HCT116 (cell line): Measurements from ENCODE around the gene BRCA2. TPM values are rescaled to one million over a fixed set of nuclear protein-coding genes. Genes with fewer than 3 reads are reported as not detected.

Source experiments
- ATAC-seq: fragments of 200-7000 bp; cut with Tn5 transposase; 2 replicates; pipeline ENCODE4 v1.9.1; 2020; ENCODE audit warnings: mild to moderate bottlenecking, moderate library complexity
- BruUV-seq: library from RNA; stranded (reverse); fragments of 400-500 nt; replicated peaks from 2 replicates; lab custom pipeline; 2021; lab: Mats Ljungman, UMichigan
- CTCF ChIA-PET: fragments of 300-600 bp; sonication (Branson Sonifier 250); formaldehyde crosslinking; loops from one replicate; lab custom pipeline; 2021; ENCODE audit warnings: antibody characterized with exemption; lab: Charles Lee
- POLR2A ChIA-PET: fragments of 300-600, 350-600 bp; sonication (Branson Sonifier 250); formaldehyde crosslinking; loops from one replicate; lab custom pipeline; 2021; ENCODE audit warnings: antibody characterized with exemption; lab: Charles Lee
- RAD21 ChIA-PET, 2 experiments: fragments of 300-600 bp; sonication (Branson Sonifier 250); formaldehyde crosslinking; loops; one replicate each; lab custom pipeline; 2023; ENCODE audit warnings: low total read pairs in 2 of 2; ENCODE audit not compliant: uncharacterized antibody in 2 of 2, unreplicated experiment in 2 of 2, low non-redundant PET in 1 of 2; lab: Charles Lee
- DNase-seq: peaks from one replicate; pipeline ENCODE4 v3.0.0-alpha.2; 2010; ENCODE audit warnings: low read depth, low spot score
- H2AFZ ChIP-seq: fragments of 200-600 bp; shearing (Covaris generic), sonication (generic); 2 replicates; pipeline ENCODE4 v1.6.1; 2017; ENCODE audit warnings: low read depth, mixed run types, mixed read lengths, antibody characterized with exemption, low read length; ENCODE audit not compliant: poor library complexity, severe bottlenecking
- H3K27ac ChIP-seq: 2 replicates; pipeline ENCODE4 v1.5.1; 2012; ENCODE audit warnings: low read depth, low read length
- H3K27me3 ChIP-seq: fragments of 200-600 bp; sonication (generic); 2 replicates; pipeline ENCODE4 v1.6.1; 2016; ENCODE audit warnings: mixed run types, low read length, mixed read lengths; ENCODE audit not compliant: insufficient read depth
- H3K36me3 ChIP-seq, 2 experiments: fragments of 200-500 bp in 1 of 2; fragments of 200-600 bp in 1 of 2; sonication (Bioruptor generic) in 1 of 2; sonication (generic) in 1 of 2; 2 replicates each; pipeline versions ENCODE4 v1.5.1 to v1.6.1; 2014 to 2016; ENCODE audit warnings: low read length in 2 of 2, inconsistent platforms in 1 of 2, mixed read lengths in 1 of 2, mixed run types in 1 of 2; ENCODE audit not compliant: insufficient read depth in 2 of 2, control insufficient read depth in 1 of 2
- H3K4me1 ChIP-seq, 2 experiments: fragments of 200-600 bp in 1 of 2; sonication (generic) in 1 of 2; 2 replicates each; pipeline versions ENCODE4 v1.5.1 to v1.6.1; 2012 to 2017; ENCODE audit warnings: low read length in 2 of 2, inconsistent platforms in 1 of 2, mild to moderate bottlenecking in 1 of 2, mixed read lengths in 1 of 2, mixed run types in 1 of 2, moderate library complexity in 1 of 2; ENCODE audit not compliant: insufficient read depth in 2 of 2, control insufficient read depth in 1 of 2
- H3K4me2 ChIP-seq: fragments of 200-600 bp; sonication (generic); 2 replicates; pipeline ENCODE4 v1.6.1; 2017; ENCODE audit warnings: mixed run types, low read length, mixed read lengths
- H3K4me3 ChIP-seq, 2 experiments: fragments of 200-600 bp in 1 of 2; sonication (generic) in 1 of 2; replicated peaks in 1 of 2; 2 replicates each; pipeline ENCODE4 v1.5.1; 2011 to 2016; ENCODE audit warnings: low read length in 2 of 2, control low read depth in 1 of 2, low read depth in 1 of 2, mild to moderate bottlenecking in 1 of 2, mixed read lengths in 1 of 2, mixed run types in 1 of 2
- H3K79me2 ChIP-seq: fragments of 200-600 bp; sonication (generic); 2 replicates; pipeline ENCODE4 v1.6.1; 2017; ENCODE audit warnings: mild to moderate bottlenecking, mixed run types, low read length, moderate library complexity, mixed read lengths; ENCODE audit not compliant: insufficient read depth
- H3K9ac ChIP-seq: fragments of 200-600 bp; sonication (generic); 2 replicates; pipeline ENCODE4 v1.6.1; 2016; ENCODE audit warnings: low read length, mixed read lengths
- H3K9me2 ChIP-seq: fragments of 200-600 bp; sonication (generic), shearing (Covaris generic); 2 replicates; pipeline ENCODE4 v1.6.1; 2017; ENCODE audit warnings: mixed run types, mild to moderate bottlenecking, moderate library complexity; ENCODE audit not compliant: insufficient read depth
- H3K9me3 ChIP-seq, 2 experiments: fragments of 200-500 bp in 1 of 2; fragments of 200-600 bp in 1 of 2; sonication (Bioruptor generic) in 1 of 2; sonication (generic) in 1 of 2; 2 replicates each; pipeline ENCODE4 v1.6.1; 2014 to 2017; ENCODE audit warnings: low read length in 2 of 2, mixed read lengths in 2 of 2, inconsistent platforms in 1 of 2, low read depth in 1 of 2, mild to moderate bottlenecking in 1 of 2, mixed run types in 1 of 2, moderate library complexity in 1 of 2; ENCODE audit not compliant: control insufficient read depth in 1 of 2, insufficient read depth in 1 of 2
- H4K20me1 ChIP-seq: fragments of 200-600 bp; sonication (generic), shearing (Covaris generic); 2 replicates; pipeline ENCODE4 v1.6.1; 2017; ENCODE audit warnings: mixed run types, mild to moderate bottlenecking, moderate library complexity; ENCODE audit not compliant: insufficient read depth
- CEBPB ChIP-seq: IDR thresholded peaks from 2 replicates; pipeline ENCODE4 v1.6.1; 2012; ENCODE audit warnings: low read depth
- EZH2 ChIP-seq: fragments of 200-600 bp; sonication (generic); IDR thresholded peaks from 2 replicates; pipeline ENCODE4 v1.6.1; 2017; ENCODE audit warnings: antibody characterized with exemption, mixed run types
- EZH2phosphoT487 ChIP-seq: fragments of 200-600 bp; IDR thresholded peaks from 2 replicates; pipeline ENCODE4 v1.6.1; 2018; ENCODE audit warnings: antibody characterized with exemption, borderline replicate concordance
- POLR2AphosphoS5 ChIP-seq: IDR thresholded peaks from 2 replicates; pipeline ENCODE4 v1.6.1; 2011; ENCODE audit warnings: mild to moderate bottlenecking, low read depth, low read length, moderate library complexity
- TCF7L2 ChIP-seq: IDR thresholded peaks from 2 replicates; pipeline ENCODE4 v1.7.0; 2011; ENCODE audit warnings: borderline replicate concordance, inconsistent platforms; ENCODE audit not compliant: insufficient read depth, insufficient read length; ENCODE audit errors: extremely low read depth
- intact Hi-C: fragments of 100-400 bp; cut with micrococcal nuclease; formaldehyde crosslinking; loops from 2 replicates; pipeline ENCODE4 v1.10.0; 2022
- total RNA-seq: library from RNA; stranded (reverse); gene quantifications from one replicate; pipeline ENCODE4 v1.2.1, GENCODE V29; 2021; ENCODE audit not compliant: unreplicated experiment
- TF ChIP-seq, protein P1 (sequence below): IDR thresholded peaks from 2 replicates; pipeline ENCODE4 v1.6.1; 2012; ENCODE audit warnings: low read depth
- TF ChIP-seq, protein P2 (sequence below): IDR thresholded peaks from 2 replicates; pipeline ENCODE4 v1.6.1; 2012
- TF ChIP-seq, protein P3 (sequence below): IDR thresholded peaks from 2 replicates; pipeline ENCODE4 v1.6.1; 2011; ENCODE audit warnings: mild to moderate bottlenecking, low read length, moderate library complexity; ENCODE audit not compliant: insufficient replicate concordance; ENCODE audit errors: extremely low read depth
- TF ChIP-seq, protein P4 (sequence below), 3 experiments: fragments of 200-600 bp in 1 of 3; sonication (generic) in 1 of 3; IDR thresholded peaks in 2 of 3; conservative IDR thresholded peaks in 1 of 3; 2 replicates each; pipeline ENCODE4 v1.5.1; 2012 to 2017; ENCODE audit warnings: low read depth in 2 of 3, low read length in 2 of 3, antibody characterized with exemption in 1 of 3, borderline replicate concordance in 1 of 3, control low read depth in 1 of 3, mild to moderate bottlenecking in 1 of 3, mixed read lengths in 1 of 3, mixed run types in 1 of 3, moderate library complexity in 1 of 3; ENCODE audit not compliant: insufficient read depth in 1 of 3
- TF ChIP-seq, protein P5 (sequence below): IDR thresholded peaks from 2 replicates; pipeline ENCODE4 v1.6.1; 2012

BRCA2 gene
- total RNA-seq, 1 experiment from 2014 or later, result 14.2 TPM

DNA sequence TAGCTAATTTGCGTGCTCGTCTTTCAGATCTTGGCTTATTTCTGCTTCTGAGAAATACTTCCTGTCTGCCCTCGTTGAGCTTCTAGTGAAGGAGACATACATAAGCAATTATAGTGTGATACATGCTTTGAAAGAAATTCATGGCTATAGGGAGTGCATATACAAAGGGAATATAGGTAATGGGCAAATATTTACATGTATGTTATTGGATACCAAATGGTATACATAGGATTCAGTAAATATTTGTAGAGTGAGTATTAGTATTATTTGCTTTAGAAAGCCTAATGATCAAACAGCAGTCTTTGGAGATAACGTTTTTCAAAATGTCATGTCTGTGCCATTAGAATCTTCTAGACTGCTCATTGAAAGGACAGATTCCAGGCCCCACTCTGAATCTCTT lies 5.2 kb downstream of the BRCA2 start:
- H2AFZ ChIP-seq, result no peak overlapping the region
- no peak overlapping the region for H3K4me2 ChIP-seq
- no peaks in the 10 kb centered on the region for H3K27me3 ChIP-seq
- H3K79me2 ChIP-seq, result peaks cover 12% of the 10 kb centered on the region
- H3K9me3 ChIP-seq, result no peaks in the 10 kb centered on the region
- no peaks in the 10 kb centered on the region for H4K20me1 ChIP-seq
- RAD21 ChIA-PET, result no interaction called here
- no peak overlapping the region for H3K9ac ChIP-seq
- H3K36me3 ChIP-seq, result peaks cover 0 to 14% of the 10 kb centered on the region in 2 experiments; a peak in 2 of 4 replicates
- DNase-seq (no peak), ATAC-seq (no peak)
- H3K27ac ChIP-seq, result no peak overlapping the region
- no peak overlapping the region for H3K4me3 ChIP-seq
- no peaks in the 10 kb centered on the region for H3K9me2 ChIP-seq
- POLR2A ChIA-PET, result no interaction called here
- CTCF ChIA-PET, result no interaction called here
- peaks cover 3 to 16% of the 10 kb centered on the region in 2 experiments; a peak in 3 of 4 replicates for H3K4me1 ChIP-seq
- intact Hi-C loops, result no loop called here
- TF ChIP-seq, protein P1, sequence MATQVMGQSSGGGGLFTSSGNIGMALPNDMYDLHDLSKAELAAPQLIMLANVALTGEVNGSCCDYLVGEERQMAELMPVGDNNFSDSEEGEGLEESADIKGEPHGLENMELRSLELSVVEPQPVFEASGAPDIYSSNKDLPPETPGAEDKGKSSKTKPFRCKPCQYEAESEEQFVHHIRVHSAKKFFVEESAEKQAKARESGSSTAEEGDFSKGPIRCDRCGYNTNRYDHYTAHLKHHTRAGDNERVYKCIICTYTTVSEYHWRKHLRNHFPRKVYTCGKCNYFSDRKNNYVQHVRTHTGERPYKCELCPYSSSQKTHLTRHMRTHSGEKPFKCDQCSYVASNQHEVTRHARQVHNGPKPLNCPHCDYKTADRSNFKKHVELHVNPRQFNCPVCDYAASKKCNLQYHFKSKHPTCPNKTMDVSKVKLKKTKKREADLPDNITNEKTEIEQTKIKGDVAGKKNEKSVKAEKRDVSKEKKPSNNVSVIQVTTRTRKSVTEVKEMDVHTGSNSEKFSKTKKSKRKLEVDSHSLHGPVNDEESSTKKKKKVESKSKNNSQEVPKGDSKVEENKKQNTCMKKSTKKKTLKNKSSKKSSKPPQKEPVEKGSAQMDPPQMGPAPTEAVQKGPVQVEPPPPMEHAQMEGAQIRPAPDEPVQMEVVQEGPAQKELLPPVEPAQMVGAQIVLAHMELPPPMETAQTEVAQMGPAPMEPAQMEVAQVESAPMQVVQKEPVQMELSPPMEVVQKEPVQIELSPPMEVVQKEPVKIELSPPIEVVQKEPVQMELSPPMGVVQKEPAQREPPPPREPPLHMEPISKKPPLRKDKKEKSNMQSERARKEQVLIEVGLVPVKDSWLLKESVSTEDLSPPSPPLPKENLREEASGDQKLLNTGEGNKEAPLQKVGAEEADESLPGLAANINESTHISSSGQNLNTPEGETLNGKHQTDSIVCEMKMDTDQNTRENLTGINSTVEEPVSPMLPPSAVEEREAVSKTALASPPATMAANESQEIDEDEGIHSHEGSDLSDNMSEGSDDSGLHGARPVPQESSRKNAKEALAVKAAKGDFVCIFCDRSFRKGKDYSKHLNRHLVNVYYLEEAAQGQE, result no peak
- TF ChIP-seq EZH2phosphoT487 (no peak), POLR2AphosphoS5 (no peak), TCF7L2 (no peak), EZH2 (no peak), CEBPB (no peak)
- TF ChIP-seq, protein P2, sequence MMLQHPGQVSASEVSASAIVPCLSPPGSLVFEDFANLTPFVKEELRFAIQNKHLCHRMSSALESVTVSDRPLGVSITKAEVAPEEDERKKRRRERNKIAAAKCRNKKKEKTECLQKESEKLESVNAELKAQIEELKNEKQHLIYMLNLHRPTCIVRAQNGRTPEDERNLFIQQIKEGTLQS, result no peak
- TF ChIP-seq, protein P3, sequence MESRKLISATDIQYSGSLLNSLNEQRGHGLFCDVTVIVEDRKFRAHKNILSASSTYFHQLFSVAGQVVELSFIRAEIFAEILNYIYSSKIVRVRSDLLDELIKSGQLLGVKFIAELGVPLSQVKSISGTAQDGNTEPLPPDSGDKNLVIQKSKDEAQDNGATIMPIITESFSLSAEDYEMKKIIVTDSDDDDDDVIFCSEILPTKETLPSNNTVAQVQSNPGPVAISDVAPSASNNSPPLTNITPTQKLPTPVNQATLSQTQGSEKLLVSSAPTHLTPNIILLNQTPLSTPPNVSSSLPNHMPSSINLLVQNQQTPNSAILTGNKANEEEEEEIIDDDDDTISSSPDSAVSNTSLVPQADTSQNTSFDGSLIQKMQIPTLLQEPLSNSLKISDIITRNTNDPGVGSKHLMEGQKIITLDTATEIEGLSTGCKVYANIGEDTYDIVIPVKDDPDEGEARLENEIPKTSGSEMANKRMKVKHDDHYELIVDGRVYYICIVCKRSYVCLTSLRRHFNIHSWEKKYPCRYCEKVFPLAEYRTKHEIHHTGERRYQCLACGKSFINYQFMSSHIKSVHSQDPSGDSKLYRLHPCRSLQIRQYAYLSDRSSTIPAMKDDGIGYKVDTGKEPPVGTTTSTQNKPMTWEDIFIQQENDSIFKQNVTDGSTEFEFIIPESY, result no peak
- TF ChIP-seq, protein P4, sequence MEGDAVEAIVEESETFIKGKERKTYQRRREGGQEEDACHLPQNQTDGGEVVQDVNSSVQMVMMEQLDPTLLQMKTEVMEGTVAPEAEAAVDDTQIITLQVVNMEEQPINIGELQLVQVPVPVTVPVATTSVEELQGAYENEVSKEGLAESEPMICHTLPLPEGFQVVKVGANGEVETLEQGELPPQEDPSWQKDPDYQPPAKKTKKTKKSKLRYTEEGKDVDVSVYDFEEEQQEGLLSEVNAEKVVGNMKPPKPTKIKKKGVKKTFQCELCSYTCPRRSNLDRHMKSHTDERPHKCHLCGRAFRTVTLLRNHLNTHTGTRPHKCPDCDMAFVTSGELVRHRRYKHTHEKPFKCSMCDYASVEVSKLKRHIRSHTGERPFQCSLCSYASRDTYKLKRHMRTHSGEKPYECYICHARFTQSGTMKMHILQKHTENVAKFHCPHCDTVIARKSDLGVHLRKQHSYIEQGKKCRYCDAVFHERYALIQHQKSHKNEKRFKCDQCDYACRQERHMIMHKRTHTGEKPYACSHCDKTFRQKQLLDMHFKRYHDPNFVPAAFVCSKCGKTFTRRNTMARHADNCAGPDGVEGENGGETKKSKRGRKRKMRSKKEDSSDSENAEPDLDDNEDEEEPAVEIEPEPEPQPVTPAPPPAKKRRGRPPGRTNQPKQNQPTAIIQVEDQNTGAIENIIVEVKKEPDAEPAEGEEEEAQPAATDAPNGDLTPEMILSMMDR (IDR thresholded peaks at IDR 0.05 in 2 of 3, conservative IDR thresholded peaks at IDR 0.05 in 1 of 3; ENCODE audit: borderline replicate concordance in 1 of 3, insufficient read depth in 1 of 3, low read depth in 2 of 3, low read length in 2 of 3), result no peak
- TF ChIP-seq, protein P5, sequence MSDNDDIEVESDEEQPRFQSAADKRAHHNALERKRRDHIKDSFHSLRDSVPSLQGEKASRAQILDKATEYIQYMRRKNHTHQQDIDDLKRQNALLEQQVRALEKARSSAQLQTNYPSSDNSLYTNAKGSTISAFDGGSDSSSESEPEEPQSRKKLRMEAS, result no peak
- BruUV-seq, result no TSS peak
